CD14-positive monocyte (primary cell): ENCODE data around the gene DYSF. TPM values are rescaled to one million over a fixed set of nuclear protein-coding genes. Genes with fewer than 3 reads are reported as not detected.

Experiments used
- DNase-seq, 3 donors: peaks; one replicate each; pipeline ENCODE4 v3.0.0-alpha.2; 2011 to 2022
- H2AFZ ChIP-seq: 2 replicates; pipeline ENCODE4 v1.6.0; 2012; ENCODE audit warnings: mild to moderate bottlenecking, low read depth, low read length, inconsistent platforms; ENCODE audit not compliant: insufficient read depth, poor library complexity, severe bottlenecking
- H3K27ac ChIP-seq, 2 donors: 1 replicate in 1 of 2; 2 replicates in 1 of 2; pipeline ENCODE4 v1.5.1; 2012 to 2013; ENCODE audit warnings: low read length in 2 of 2, control low read depth in 1 of 2, inconsistent platforms in 1 of 2, low read depth in 1 of 2, mild to moderate bottlenecking in 1 of 2
- H3K27me3 ChIP-seq, 2 donors: one replicate each; pipeline versions ENCODE4 v1.6.0 to v1.6.1; 2011 to 2013; ENCODE audit warnings: low read length in 2 of 2; ENCODE audit not compliant: control insufficient read depth in 2 of 2, insufficient read depth in 2 of 2
- H3K36me3 ChIP-seq, 2 donors: replicated peaks in 1 of 2; 1 replicate in 1 of 2; 2 replicates in 1 of 2; pipeline versions ENCODE4 v1.5.1 to v1.6.1; 2012 to 2013; ENCODE audit warnings: low read length in 2 of 2, control low read depth in 1 of 2, inconsistent platforms in 1 of 2, mild to moderate bottlenecking in 1 of 2; ENCODE audit not compliant: insufficient read depth in 2 of 2, control insufficient read depth in 1 of 2
- H3K4me1 ChIP-seq, 2 donors: 1 replicate in 1 of 2; 2 replicates in 1 of 2; pipeline versions ENCODE4 v1.5.1 to v1.6.1; 2012 to 2013; ENCODE audit warnings: low read length in 2 of 2, control low read depth in 1 of 2, inconsistent platforms in 1 of 2, mild to moderate bottlenecking in 1 of 2, moderate library complexity in 1 of 2; ENCODE audit not compliant: insufficient read depth in 2 of 2, control insufficient read depth in 1 of 2
- H3K4me2 ChIP-seq: replicated peaks from 2 replicates; pipeline ENCODE3; 2012; ENCODE audit warnings: low read length, moderate library complexity, mild to moderate bottlenecking; ENCODE audit not compliant: poor library complexity, severe bottlenecking; ENCODE audit errors: extremely low read depth
- H3K4me3 ChIP-seq, 3 experiments: fragments of 200-600 bp in 1 of 3; sonication (generic) in 1 of 3; replicated peaks in 1 of 3; 1 replicate in 2 of 3; 2 replicates in 1 of 3; pipeline ENCODE4 v1.5.1; 2011 to 2013; ENCODE audit warnings: low read length in 3 of 3, mild to moderate bottlenecking in 3 of 3, control low read depth in 2 of 3, low read depth in 2 of 3, inconsistent platforms in 1 of 3, moderate library complexity in 1 of 3
- H3K79me2 ChIP-seq: 2 replicates; pipeline ENCODE4 v1.6.0; 2012; ENCODE audit warnings: mild to moderate bottlenecking, control low read depth, inconsistent platforms, low read length, moderate library complexity; ENCODE audit not compliant: insufficient read depth
- H3K9ac ChIP-seq: 2 replicates; pipeline ENCODE4 v1.6.0; 2017; ENCODE audit warnings: low read length, mild to moderate bottlenecking; ENCODE audit not compliant: insufficient read depth, poor library complexity, severe bottlenecking
- H3K9me3 ChIP-seq, 2 donors: replicated peaks in 1 of 2; 1 replicate in 1 of 2; 2 replicates in 1 of 2; pipeline versions ENCODE4 v1.5.1 to v1.6.1; 2012 to 2013; ENCODE audit warnings: low read length in 2 of 2, control low read depth in 1 of 2; ENCODE audit not compliant: control insufficient read depth in 1 of 2, insufficient read depth in 1 of 2
- H4K20me1 ChIP-seq: 2 replicates; pipeline ENCODE4 v1.6.0; 2012; ENCODE audit warnings: mild to moderate bottlenecking, low read length, control low read depth, moderate library complexity; ENCODE audit not compliant: insufficient read depth
- H3K27ac Mint-ChIP-seq, 7 donors: one replicate each; pipeline ENCODE4 v1.8.0; 2020; ENCODE audit warnings: mild to moderate bottlenecking in 7 of 7, mixed read lengths in 7 of 7, moderate library complexity in 6 of 7, inconsistent platforms in 2 of 7
- H3K27me3 Mint-ChIP-seq, 3 donors: one replicate each; pipeline ENCODE4 v1.8.0; 2021 to 2022; ENCODE audit warnings: low read depth in 3 of 3, mild to moderate bottlenecking in 3 of 3, mixed read lengths in 3 of 3, moderate library complexity in 3 of 3, inconsistent platforms in 1 of 3
- H3K36me3 Mint-ChIP-seq, 2 donors: one replicate each; pipeline ENCODE4 v1.8.0; 2020; ENCODE audit warnings: mixed read lengths in 2 of 2, inconsistent platforms in 1 of 2, mild to moderate bottlenecking in 1 of 2
- H3K4me1 Mint-ChIP-seq: one replicate; pipeline ENCODE4 v1.8.0; 2020; ENCODE audit warnings: mild to moderate bottlenecking, mixed read lengths
- H3K4me3 Mint-ChIP-seq, 2 donors: one replicate each; pipeline ENCODE4 v1.8.0; 2020; ENCODE audit warnings: mild to moderate bottlenecking in 2 of 2, mixed read lengths in 2 of 2, moderate library complexity in 1 of 2
- H3K9me3 Mint-ChIP-seq, 7 donors: one replicate each; pipeline ENCODE4 v1.8.0; 2020 to 2022; ENCODE audit warnings: mixed read lengths in 7 of 7, mild to moderate bottlenecking in 6 of 7, moderate library complexity in 6 of 7, inconsistent platforms in 2 of 7
- WGBS: methylation state at CpG from one replicate; pipeline ENCODE4 v1.1.5; 2013; ENCODE audit warnings: missing lambda C conversion rate; ENCODE audit not compliant: insufficient coverage; 5-methylcytosine and 5-hydroxymethylcytosine counted together
- intact Hi-C, 2 donors: fragments of 100-400 bp; cut with micrococcal nuclease; formaldehyde crosslinking; loops; one replicate each; pipeline versions ENCODE4 v1.15.0 to v1.15.1; 2023
- polyA plus RNA-seq, 3 donors: library from polyadenylated mRNA; depleted of rRNA in 1 of 3; unstranded in 2 of 3; stranded (reverse) in 1 of 3; fragments of 300-500 nt in 2 of 3; fragments of >200 nt in 1 of 3; fragmentation: Illumina TruSeq in 2 of 3; gene quantifications; 1 replicate in 2 of 3; 2 replicates in 1 of 3; pipeline ENCODE4 v1.2.3, GENCODE V29; 2012 to 2021
- TF ChIP-seq, protein P1 (sequence below): fragments of 200-600 bp; IDR thresholded peaks from one replicate; pipeline ENCODE4 v1.8.0; 2022; ENCODE audit warnings: antibody characterized with exemption, mild to moderate bottlenecking

Gene DYSF
- polyA plus RNA-seq, 3 donors, result 16.1 to 72.5 (median 31.2) TPM

DNA sequence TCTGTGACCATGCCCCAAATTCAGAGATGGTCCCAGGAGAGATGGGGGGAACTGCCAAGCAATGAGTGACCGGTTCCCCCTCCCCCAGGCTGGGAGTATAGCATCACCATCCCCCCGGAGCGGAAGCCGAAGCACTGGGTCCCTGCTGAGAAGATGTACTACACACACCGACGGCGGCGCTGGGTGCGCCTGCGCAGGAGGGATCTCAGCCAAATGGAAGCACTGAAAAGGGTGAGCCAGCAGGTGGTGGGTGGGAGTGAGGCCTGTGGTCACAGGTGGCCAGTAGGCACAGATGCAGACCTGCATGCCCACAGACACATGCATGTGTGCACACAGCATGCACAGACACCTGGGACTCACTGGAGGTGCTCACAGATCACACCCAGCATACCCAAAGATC lies 117.2 kb downstream of the DYSF start:
- intact Hi-C loops, result no loop called here
- no peak for DNase-seq
- peaks cover 37 to 46% of the 10 kb centered on the region in 2 donors for H3K36me3 Mint-ChIP-seq
- no peak overlapping the region for H3K27ac ChIP-seq
- no peaks in the 10 kb centered on the region for H3K79me2 ChIP-seq
- H3K9ac ChIP-seq, result no peak overlapping the region
- peaks cover 8 to 13% of the 10 kb centered on the region in 2 donors for H3K9me3 ChIP-seq
- peaks cover 87 to 100% of the 10 kb centered on the region in 2 donors for H3K36me3 ChIP-seq
- H3K27me3 Mint-ChIP-seq, result peaks cover 0 to 3% (median 0%) of the 10 kb centered on the region in 3 donors
- peaks cover 60% of the 10 kb centered on the region for H4K20me1 ChIP-seq
- H3K4me3 ChIP-seq, result no peak overlapping the region
- H3K27ac Mint-ChIP-seq, result no peak overlapping the region
- TF ChIP-seq, protein P1, sequence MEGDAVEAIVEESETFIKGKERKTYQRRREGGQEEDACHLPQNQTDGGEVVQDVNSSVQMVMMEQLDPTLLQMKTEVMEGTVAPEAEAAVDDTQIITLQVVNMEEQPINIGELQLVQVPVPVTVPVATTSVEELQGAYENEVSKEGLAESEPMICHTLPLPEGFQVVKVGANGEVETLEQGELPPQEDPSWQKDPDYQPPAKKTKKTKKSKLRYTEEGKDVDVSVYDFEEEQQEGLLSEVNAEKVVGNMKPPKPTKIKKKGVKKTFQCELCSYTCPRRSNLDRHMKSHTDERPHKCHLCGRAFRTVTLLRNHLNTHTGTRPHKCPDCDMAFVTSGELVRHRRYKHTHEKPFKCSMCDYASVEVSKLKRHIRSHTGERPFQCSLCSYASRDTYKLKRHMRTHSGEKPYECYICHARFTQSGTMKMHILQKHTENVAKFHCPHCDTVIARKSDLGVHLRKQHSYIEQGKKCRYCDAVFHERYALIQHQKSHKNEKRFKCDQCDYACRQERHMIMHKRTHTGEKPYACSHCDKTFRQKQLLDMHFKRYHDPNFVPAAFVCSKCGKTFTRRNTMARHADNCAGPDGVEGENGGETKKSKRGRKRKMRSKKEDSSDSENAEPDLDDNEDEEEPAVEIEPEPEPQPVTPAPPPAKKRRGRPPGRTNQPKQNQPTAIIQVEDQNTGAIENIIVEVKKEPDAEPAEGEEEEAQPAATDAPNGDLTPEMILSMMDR, result no peak
- no peak overlapping the region for H3K4me2 ChIP-seq
- H2AFZ ChIP-seq, result no peak overlapping the region
- H3K4me3 Mint-ChIP-seq, result no peak overlapping the region
- peaks cover 0 to 11% (median 3%) of the 10 kb centered on the region in 7 donors for H3K9me3 Mint-ChIP-seq
- WGBS, result 93% methylated on average over 9 of the region's 10 CpGs
- H3K4me1 ChIP-seq, result no peaks in the 10 kb centered on the region
- no peaks in the 10 kb centered on the region for H3K4me1 Mint-ChIP-seq
- H3K27me3 ChIP-seq, result no peaks in the 10 kb centered on the region

DNA sequence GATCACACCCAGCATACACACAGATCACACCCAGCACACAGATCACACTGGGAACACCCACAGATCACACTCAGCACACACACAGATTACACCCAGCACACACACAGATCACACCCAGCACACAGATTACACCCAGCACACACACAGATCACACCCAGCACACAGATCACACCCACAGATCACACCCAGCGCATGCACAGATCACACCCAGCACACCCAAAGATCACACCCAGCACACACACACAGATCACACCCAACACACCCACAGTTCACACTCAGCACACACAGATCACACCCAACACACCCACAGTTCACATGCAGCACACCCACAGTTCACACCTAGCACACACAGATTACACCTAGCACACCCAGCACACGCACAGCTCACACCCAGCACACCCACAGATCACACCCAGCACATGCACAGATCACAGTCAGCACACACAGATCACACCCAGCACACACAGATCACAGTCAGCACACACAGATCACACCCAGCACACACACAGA lies 117.6 kb downstream of the DYSF start:
- Histone ChIP-seq H3K4me2 (no peak overlapping the region), H3K9me3 (peaks cover 8 to 13% of the 10 kb centered on the region in 2 donors), H3K4me1 (no peaks in the 10 kb centered on the region), H4K20me1 (peaks cover 60% of the 10 kb centered on the region), H3K36me3 (peaks cover 87 to 100% of the 10 kb centered on the region in 2 donors), H3K9ac (no peak overlapping the region), H3K27me3 (no peaks in the 10 kb centered on the region), H3K4me3 (no peak overlapping the region), H3K79me2 (no peaks in the 10 kb centered on the region), H3K27ac (no peak overlapping the region), H2AFZ (no peak overlapping the region)
- H3K27me3 Mint-ChIP-seq, result peaks cover 0 to 3% (median 0%) of the 10 kb centered on the region in 3 donors
- no peak overlapping the region for H3K27ac Mint-ChIP-seq
- H3K4me3 Mint-ChIP-seq, result no peak overlapping the region
- H3K4me1 Mint-ChIP-seq, result no peaks in the 10 kb centered on the region
- intact Hi-C loops, result no loop called here
- DNase-seq, result no peak
- TF ChIP-seq, protein P1, result no peak
- peaks cover 0 to 11% (median 3%) of the 10 kb centered on the region in 7 donors for H3K9me3 Mint-ChIP-seq
- WGBS, result 100% methylated on average over 2 of the region's 2 CpGs
- H3K36me3 Mint-ChIP-seq, result peaks cover 37 to 46% of the 10 kb centered on the region in 2 donors
